Stomach smooth muscle (tissue), 2 donors: ENCODE measurements around the gene C3.
"Not testable (repeated sequence)": the region's sequence is repeated elsewhere in the genome, so short reads cannot be mapped to it uniquely, and the experiment has no call there.

ENCODE experiments used
- H3K27ac ChIP-seq: one replicate; pipeline ENCODE4 v1.7.0; 2013; ENCODE audit warnings: mild to moderate bottlenecking, low read length, inconsistent platforms
- H3K27me3 ChIP-seq, 2 donors: one replicate each; pipeline ENCODE4 v1.7.0; 2013; ENCODE audit warnings: low read length in 2 of 2; ENCODE audit not compliant: insufficient read depth in 2 of 2, control insufficient read depth in 1 of 2
- H3K36me3 ChIP-seq, 2 donors: one replicate each; pipeline ENCODE4 v1.7.0; 2013; ENCODE audit warnings: low read length in 2 of 2; ENCODE audit not compliant: control insufficient read depth in 2 of 2, insufficient read depth in 2 of 2
- H3K4me1 ChIP-seq: one replicate; pipeline ENCODE4 v1.7.0; 2013; ENCODE audit warnings: low read length; ENCODE audit not compliant: control insufficient read depth, insufficient read depth
- H3K4me3 ChIP-seq, 2 donors: one replicate each; pipeline ENCODE4 v1.7.0; 2013; ENCODE audit warnings: low read length in 2 of 2
- H3K9ac ChIP-seq, 2 donors: one replicate each; pipeline ENCODE4 v1.7.0; 2013; ENCODE audit warnings: low read length in 2 of 2, mild to moderate bottlenecking in 1 of 2
- H3K9me3 ChIP-seq, 2 donors: one replicate each; pipeline ENCODE4 v1.7.0; 2013; ENCODE audit warnings: low read length in 2 of 2; ENCODE audit not compliant: control insufficient read depth in 2 of 2
- donor health status: healthy.
- donor health status: Pancreatic carcinoma.

The C3 gene

DNA sequence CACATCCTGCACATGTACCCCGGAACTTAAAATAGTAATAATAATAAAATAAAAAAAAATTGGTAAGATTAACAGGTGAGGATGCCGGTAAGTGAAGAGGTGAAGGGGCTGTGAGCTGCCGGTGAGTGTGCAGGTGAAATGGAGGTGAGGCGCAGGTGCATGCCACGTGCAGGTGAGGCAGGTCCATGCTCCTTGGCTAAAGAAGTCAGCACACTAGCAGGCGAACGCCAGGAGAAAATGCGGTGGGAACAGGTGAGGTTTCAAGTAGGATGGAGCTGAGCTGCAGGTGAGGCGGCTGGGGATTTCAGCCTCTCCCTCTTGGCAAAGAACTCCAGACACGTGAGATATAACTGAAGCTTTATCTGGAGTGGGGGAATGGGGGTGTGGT is 43.0 kb downstream of the C3 start:
- no peak overlapping the region for H3K27ac ChIP-seq
- H3K9me3 ChIP-seq: peaks cover 3 to 6% of the 10 kb centered on the region in 2 donors
- no peak overlapping the region for H3K9ac ChIP-seq
- no peak overlapping the region for H3K4me3 ChIP-seq
- H3K27me3 ChIP-seq: peaks cover 6 to 15% of the 10 kb centered on the region in 2 donors
- H3K36me3 ChIP-seq: no peaks in the 10 kb centered on the region
- no peaks in the 10 kb centered on the region for H3K4me1 ChIP-seq

GRCh38 chr19:6676288-6676687 is 44.2 kb downstream of the C3 start:
- peaks cover 6 to 15% of the 10 kb centered on the region in 2 donors for H3K27me3 ChIP-seq
- H3K9ac ChIP-seq: no peak overlapping the region
- H3K4me3 ChIP-seq: no peak overlapping the region
- H3K4me1 ChIP-seq: no peaks in the 10 kb centered on the region
- no peaks in the 10 kb centered on the region for H3K36me3 ChIP-seq
- H3K27ac ChIP-seq: no peak overlapping the region
- H3K9me3 ChIP-seq: peaks cover 3 to 6% of the 10 kb centered on the region in 2 donors

DNA sequence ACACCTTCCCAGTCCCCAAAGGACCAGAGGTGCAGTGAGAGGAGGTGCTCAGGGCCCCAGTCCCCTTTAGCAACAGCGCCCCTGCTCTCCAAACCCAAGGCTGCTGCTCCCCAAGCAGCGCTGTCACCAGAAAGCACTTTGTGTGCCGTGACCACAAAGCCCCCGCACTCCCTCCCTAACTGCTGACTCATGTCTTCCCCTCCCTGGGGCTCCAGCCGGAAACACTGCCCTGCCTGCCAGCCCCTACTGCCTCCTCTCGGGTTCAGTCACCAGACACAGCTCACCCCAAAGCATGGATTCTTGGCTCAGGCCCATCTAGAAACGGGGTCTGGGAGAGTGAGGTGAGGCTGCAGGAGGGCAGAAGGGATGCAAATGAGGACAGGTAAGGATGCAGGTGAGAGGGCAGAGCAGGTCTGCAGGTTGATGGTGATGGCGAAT is 45.6 kb downstream of the C3 start:
- H3K36me3 ChIP-seq: no peaks in the 10 kb centered on the region
- no peak overlapping the region for H3K27ac ChIP-seq
- no peaks in the 10 kb centered on the region for H3K4me1 ChIP-seq
- peaks cover 0 to 2% of the 10 kb centered on the region in 2 donors for H3K9me3 ChIP-seq
- H3K4me3 ChIP-seq: peak overlapping the region in 1 of 2 donors; percentile 3
- no peak overlapping the region for H3K9ac ChIP-seq
- H3K27me3 ChIP-seq: peaks cover 6 to 15% of the 10 kb centered on the region in 2 donors

DNA sequence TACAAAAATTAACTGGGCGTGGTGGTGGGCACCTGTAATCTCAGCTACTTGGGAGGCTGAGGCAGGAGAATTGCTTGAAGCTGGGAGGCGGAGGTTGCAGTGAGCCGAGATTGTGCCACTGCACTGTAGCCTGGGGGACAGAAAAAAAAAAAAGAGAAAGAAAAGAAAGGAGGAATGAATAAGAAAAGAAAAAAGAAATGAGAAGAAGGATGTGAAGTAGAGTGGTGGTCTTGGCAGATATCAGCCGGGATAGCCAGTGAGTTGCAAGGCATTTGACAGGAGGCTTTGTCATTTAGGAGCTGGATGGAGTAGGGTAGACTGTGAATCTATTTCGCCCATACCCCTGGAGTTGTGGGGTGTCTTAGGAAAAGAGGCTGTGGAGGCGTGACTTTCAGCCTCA is 46.0 kb downstream of the C3 start:
- H3K9me3 ChIP-seq, H3K27ac ChIP-seq, H3K4me1 ChIP-seq, H3K36me3 ChIP-seq, H3K4me3 ChIP-seq, H3K9ac ChIP-seq: not testable (repeated sequence)
- H3K27me3 ChIP-seq: peaks cover 6 to 15% of the 10 kb centered on the region in 2 donors

DNA sequence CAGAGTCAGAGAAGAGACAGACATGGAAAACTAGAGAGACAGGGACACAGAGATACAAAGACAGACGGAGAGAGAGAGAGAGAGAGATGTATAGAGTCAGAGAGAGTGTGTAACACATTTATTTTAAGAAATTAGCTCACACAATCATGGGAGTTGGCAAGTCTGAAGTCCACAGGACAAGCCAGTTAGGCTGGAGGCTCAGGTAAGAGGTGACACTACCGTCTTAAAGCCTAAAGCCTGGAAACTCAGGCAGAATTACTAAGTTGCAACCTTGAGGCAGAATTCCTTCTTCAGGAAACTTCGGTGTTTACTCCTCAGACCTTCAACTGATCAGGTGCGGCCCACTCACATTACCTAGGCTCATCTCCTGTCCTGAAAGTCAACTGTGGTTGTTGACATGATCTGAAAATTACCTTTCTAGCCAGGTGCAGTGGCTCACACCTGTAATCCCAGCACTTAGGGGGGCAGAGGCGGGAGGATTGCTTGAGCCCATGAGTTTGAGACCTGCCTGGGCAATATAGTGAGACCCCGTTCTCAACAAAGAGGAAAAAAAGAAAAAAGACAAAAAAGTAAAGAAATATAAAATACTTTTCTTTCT is 47.7 kb downstream of the C3 start:
- H3K9ac ChIP-seq: no peak overlapping the region
- H3K36me3 ChIP-seq: no peaks in the 10 kb centered on the region
- no peaks in the 10 kb centered on the region for H3K9me3 ChIP-seq
- H3K27ac ChIP-seq: no peak overlapping the region
- H3K4me3 ChIP-seq: no peak overlapping the region
- H3K4me1 ChIP-seq: no peaks in the 10 kb centered on the region
- H3K27me3 ChIP-seq: peaks cover 6 to 11% of the 10 kb centered on the region in 2 donors

GRCh38 chr19:6671960-6672359 is 48.5 kb downstream of the C3 start:
- no peak overlapping the region for H3K27ac ChIP-seq
- H3K4me3 ChIP-seq: no peak overlapping the region
- H3K27me3 ChIP-seq: peaks cover 6 to 10% of the 10 kb centered on the region in 2 donors
- no peaks in the 10 kb centered on the region for H3K9me3 ChIP-seq
- no peak overlapping the region for H3K9ac ChIP-seq
- no peaks in the 10 kb centered on the region for H3K36me3 ChIP-seq
- no peaks in the 10 kb centered on the region for H3K4me1 ChIP-seq

DNA sequence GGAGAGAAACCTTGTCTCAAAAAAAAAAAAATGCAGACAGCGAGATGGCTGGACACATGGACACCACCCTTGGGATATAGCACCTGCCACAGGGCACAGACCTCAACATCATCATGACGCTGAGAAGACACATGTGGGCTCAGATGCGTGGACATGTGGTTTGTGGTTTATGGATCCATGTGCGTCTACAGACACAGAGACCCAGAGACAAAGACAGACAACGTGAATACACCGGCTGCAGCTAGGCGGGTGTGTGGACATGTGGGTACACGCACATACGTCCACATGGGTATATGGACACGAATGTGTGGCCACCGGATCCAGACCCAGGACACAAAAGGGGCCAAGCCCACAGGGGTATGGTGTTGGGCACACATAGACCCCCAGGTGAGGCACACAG is 51.8 kb downstream of the C3 start:
- H3K9ac ChIP-seq: no peak overlapping the region
- peaks cover 0 to 6% of the 10 kb centered on the region in 2 donors for H3K27me3 ChIP-seq
- H3K4me3 ChIP-seq: no peak overlapping the region
- no peaks in the 10 kb centered on the region for H3K4me1 ChIP-seq
- no peak overlapping the region for H3K27ac ChIP-seq
- H3K9me3 ChIP-seq: peaks cover 0 to 1% of the 10 kb centered on the region in 2 donors
- no peaks in the 10 kb centered on the region for H3K36me3 ChIP-seq

- H3K27ac ChIP-seq: no peak overlapping the region
- no peaks in the 10 kb centered on the region for H3K36me3 ChIP-seq
- H3K4me3 ChIP-seq: no peak overlapping the region
These were observed 53.3 kb downstream of the C3 start for GRCh38 chr19:6667114-6667627.

DNA sequence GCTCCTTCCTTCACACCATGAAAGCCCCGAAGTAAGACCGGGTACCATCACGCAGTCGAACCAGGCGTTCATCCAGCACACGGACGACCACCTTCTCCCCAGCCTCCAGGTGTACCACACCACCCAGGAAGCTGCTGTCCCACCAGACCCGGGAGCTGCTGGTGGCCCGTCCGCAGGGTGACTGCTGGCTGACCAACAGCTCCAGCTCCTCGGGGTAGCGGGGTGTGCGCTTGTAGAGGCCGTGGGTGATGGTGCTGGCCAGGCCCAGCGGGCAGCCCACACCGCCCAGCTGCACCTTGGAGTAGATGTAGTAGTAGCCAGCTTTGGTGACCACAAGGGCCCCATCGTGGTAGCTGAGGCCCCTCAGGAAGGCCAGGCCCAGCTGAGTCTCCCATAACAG is 55.5 kb downstream of the C3 start:
- Histone ChIP-seq H3K4me3 (no peak overlapping the region), H3K27me3 (peaks cover 24 to 26% of the 10 kb centered on the region in 2 donors), H3K27ac (no peak overlapping the region), H3K4me1 (no peaks in the 10 kb centered on the region), H3K9me3 (peaks cover 3 to 4% of the 10 kb centered on the region in 2 donors), H3K36me3 (no peaks in the 10 kb centered on the region), H3K9ac (no peak overlapping the region)

More at GRCh38 chr19:6667114-6667627, 53.3 kb downstream of the C3 start:
- no peaks in the 10 kb centered on the region for H3K4me1 ChIP-seq
- H3K9me3 ChIP-seq: peaks cover 3 to 4% of the 10 kb centered on the region in 2 donors
- H3K9ac ChIP-seq: no peak overlapping the region
- peaks cover 11 to 12% of the 10 kb centered on the region in 2 donors for H3K27me3 ChIP-seq

DNA sequence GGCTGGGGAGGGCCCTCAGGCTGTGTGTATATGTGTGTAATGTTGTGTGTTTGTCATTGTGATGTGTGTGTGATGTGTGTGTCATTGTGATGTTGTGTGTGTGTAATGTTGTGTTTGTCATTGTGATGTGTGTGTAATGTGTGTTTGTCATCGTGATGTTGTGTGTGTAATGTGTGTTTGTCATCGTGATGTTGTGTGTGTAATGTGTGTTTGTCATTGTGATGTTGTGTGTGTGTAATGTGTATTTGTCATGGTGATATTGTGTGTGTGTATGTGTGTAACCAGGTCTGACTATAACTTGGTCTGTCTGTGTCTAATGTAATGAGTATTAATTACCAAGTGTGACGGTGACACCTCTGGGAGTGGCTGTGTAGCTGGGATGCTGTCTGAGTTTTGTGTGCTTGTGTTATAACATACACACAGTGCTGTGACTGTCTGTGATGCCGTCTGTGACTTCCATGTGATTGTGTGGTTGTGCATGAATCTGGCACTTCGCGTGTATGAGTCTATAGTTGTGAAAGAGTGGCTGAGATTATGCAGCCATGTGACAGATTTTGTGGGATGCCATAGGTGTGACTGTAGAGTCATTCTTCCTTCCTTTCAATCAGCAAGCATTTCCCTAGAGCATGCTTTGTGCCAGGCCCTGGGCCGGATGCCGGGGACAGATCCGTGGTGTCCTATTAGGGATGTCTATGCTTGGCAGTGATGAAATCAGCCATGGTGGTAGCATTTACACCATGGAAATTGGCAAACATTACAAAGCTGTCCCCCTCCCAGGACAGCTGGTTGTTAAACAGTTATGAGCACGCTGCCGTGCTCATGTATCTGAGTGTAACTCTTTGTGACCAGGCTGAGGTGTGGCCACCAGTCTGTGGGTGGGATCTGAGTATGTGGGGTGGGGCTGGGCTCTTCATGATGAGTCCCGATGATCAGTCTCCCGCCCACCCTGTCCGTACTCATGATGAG is 56.9 kb downstream of the C3 start:
- Histone ChIP-seq H3K27ac (no peak overlapping the region), H3K9me3 (peaks cover 3 to 4% of the 10 kb centered on the region in 2 donors), H3K4me3 (no peak overlapping the region), H3K9ac (no peak overlapping the region), H3K4me1 (no peaks in the 10 kb centered on the region), H3K27me3 (peaks cover 26 to 34% of the 10 kb centered on the region in 2 donors), H3K36me3 (no peaks in the 10 kb centered on the region)
